H4 (cell line): ENCODE measurements around the gene USH2A. TPM values are rescaled to one million over a fixed set of nuclear protein-coding genes. Genes with fewer than 3 reads are reported as not detected.

ENCODE experiments used
- DNase-seq: peaks from one replicate; pipeline ENCODE4 v3.0.0-alpha.2; 2015; ENCODE audit warnings: low spot score
- total RNA-seq: library from RNA; depleted of rRNA; stranded (reverse); fragments of >200 nt; shearing (Covaris generic); gene quantifications from 2 replicates; pipeline ENCODE4 v1.2.3, GENCODE V29; 2014

USH2A gene
- total RNA-seq, 1 experiment from 2014 or later = 0.04 TPM

DNA sequence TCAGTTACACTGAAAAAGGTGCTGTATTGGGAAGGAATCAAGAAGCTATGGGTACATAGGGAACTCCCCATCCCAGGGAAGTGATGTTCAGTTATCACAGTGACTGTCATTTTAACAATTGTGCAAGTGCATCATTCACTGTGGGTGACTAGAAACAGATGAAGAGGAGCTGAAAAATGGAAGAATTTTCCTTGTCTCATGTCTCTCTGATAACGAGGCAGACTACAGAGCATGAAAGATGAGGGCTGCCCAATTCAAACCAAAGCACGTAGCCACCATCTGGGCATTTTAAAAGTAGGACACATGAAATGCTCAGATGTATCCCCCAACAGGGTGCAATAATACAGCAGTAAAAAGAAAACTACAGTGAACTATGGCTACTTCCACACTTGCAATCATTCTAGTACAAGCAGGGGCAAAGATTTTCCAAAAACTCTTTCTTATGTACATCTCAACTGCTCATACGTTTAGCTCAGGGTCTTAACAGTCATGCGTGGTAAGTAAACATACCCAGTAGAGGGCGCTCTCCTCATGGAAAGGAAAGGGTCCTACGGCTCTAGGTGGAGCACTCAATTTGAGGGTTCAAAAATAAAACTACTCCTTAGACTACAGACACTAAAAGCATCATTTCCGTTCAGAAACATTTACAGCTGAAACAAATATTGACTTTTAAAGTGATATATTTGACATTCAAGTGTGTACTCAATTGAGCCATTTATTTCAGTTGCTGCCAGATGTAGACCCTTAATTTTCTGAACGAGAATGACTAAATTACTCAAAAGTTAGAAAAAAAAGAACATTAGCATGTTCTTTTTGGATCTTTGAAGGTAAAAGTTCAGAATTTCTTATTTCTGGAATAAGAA, 713.0 kb downstream of the USH2A start:
- peak; percentile 63 for DNase-seq

DNA sequence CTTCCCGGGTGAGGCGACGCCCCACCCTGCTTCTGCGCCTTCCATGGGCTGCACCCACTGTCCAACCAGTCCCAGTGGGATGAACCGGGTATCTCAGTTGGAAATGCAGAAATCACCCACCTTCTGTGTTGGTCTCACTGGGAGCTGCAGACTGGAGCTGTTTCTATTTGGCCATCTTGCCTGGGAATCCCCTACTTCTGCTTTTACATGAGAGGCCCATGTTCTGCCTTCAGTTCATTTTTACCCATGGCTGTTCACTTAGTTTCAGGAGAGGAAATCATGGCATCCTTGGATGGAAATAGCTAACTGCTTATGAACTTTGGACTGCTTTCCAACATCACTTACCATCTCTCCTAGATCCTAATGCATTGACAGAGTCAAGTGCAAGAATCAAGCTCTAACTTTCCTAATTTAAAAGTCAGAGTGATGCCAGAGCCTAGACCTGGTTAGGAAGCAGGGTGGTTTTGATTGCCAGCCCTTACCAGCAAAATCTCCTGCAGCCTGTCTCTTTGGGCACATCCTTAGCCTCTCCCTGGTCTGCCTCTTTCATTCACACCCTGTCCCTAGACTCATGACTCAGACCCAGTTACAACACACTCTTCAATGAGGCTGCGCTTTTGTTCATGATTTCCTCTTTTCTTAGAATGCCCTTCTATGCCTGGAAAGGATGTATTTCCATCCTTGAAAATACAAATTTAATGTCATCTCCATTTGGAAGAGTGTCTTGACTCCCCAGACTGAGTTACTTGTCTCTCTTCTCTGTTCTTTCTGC, 719.0 kb downstream of the USH2A start:
- DNase-seq = no peak

- no peak for DNase-seq
These were observed 741.0 kb downstream of the USH2A start for GRCh38 chr1:215682232-215682631.

GRCh38 chr1:215681041-215681440, 742.2 kb downstream of the USH2A start:
- DNase-seq = no peak

GRCh38 chr1:215679231-215679630, 744.0 kb downstream of the USH2A start:
- no peak for DNase-seq

GRCh38 chr1:215677112-215677511, 746.1 kb downstream of the USH2A start:
- no peak for DNase-seq

DNA sequence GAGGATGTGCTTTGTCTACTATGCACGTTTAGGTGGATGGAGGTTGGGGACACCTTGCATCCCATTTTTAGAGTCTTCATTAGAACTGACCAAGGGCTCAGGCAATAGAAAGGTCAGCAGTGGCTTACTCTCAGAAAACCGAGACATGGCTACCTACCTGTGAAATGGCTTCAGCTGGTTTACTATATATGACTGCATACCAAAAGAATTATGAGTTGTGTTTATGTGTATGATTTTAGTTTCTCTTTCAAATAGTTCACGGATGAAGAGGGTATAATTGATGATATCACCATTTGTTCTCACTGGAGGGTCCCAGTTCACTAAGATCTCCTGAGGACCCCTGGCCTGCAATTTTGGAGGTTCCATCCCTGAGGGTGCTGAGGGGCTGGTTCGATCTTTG, 749.3 kb downstream of the USH2A start:
- no peak for DNase-seq

DNA sequence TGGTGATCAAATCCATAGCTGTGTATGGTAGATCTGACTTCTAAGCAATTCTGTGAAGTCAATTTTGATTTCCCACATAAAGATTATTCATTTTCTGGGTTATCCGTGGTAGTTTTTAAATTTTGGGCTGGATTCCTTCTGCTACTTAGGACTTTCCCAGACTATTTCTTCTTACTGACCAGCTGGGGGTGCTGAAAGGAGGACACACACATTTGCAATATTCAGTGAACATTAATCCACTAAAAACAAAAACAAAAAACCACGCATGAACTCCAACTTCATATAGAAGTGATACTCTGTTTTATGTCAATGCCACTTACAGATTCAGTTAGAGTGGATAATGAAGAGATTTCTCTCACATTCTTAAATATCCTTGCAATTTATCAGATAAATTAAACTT, 750.8 kb downstream of the USH2A start:
- DNase-seq = no peak

DNA sequence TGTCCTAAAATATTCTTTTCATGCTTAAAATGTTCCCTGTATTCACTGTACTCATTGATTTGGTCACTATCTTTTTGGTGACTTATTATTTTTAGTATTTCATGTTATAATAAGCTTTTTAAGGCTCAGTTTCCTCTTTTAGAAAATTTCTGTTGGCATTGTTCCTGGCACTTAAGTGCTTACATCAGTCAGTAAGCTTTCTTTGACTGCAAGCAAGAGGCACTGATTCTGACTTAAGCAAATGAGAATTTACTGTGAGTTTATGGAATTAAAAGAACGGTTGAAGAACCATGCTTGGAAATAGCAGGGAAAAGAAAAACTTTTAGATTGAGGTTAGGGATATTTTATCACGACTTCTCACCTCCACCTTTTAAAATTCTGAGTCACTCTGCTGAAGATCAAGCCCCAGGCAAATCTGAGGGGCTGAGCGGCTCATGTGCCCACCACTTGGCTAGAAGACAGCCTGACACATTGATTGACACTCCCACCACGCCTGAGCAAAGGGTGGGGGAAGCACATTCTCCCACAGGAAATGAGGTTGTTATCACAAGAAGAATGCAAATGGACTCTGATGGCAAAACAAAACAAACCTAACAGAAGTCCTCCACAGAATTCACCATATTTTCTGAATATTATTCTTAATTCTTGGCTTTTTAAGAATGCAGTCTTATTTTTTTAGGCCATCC, 753.3 kb downstream of the USH2A start:
- DNase-seq = no peak

DNA sequence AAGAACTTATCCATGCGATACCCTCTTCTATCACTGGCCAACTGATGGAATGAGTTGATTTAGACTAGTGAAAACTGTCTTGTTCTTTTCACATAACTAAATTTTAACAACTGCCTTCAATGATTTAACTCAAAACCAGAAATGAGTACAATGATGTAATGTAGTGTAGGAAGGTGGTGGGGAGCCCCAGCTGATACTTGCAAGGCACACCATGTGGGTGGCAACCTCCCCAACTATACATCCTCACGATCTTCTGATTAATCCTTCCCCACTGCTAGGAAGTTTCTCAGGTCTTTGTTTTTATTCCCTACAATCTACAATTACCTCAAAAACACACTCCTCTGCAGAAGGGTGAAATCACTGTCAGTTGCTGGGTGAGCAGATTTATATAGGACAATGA, 755.5 kb downstream of the USH2A start:
- DNase-seq = no peak

DNA sequence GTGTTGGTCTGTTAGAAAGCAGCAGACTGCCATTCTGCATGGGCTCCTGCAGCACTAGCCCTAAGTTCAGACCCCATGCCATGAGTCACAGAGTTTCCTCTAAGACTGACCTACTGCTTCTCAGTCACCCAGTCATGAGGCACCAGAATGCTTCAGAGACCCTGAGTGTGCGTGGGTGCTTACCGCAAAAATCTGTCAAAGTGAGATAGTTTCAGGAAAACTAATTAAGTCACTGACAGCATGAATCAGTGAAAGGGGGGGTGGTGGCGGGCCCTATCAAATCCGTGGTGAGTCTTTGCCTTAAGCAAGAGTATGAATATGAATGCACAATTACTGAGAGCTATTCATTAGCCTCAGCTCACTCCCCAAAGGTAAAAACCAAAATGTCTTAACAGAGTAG, 758.0 kb downstream of the USH2A start:
- DNase-seq = peak; percentile 10

- DNase-seq = no peak
These were observed 762.2 kb downstream of the USH2A start for GRCh38 chr1:215661033-215661432.

- DNase-seq = no peak
These were observed 763.0 kb downstream of the USH2A start for GRCh38 chr1:215660259-215660658.

DNA sequence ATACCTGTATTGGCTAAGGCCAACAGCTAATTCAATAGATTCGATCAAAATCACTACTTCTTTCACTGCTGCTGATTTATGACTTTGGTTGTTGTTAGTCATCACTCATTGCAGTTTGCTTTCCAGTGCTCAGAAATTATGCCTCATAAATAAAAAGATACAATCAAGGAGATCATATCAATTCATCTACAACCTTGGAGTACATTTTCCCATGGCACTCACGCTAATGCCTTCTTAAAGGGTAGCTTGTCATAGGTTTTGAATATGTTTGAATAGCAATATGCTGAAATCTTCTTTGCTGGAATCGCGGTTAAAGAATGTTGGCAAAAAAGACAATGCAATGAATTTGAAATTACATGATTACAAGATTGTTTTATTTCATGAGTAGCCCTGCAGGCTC, 766.2 kb downstream of the USH2A start:
- DNase-seq = no peak

- no peak for DNase-seq
These were observed 770.9 kb downstream of the USH2A start for GRCh38 chr1:215652371-215652770.

DNA sequence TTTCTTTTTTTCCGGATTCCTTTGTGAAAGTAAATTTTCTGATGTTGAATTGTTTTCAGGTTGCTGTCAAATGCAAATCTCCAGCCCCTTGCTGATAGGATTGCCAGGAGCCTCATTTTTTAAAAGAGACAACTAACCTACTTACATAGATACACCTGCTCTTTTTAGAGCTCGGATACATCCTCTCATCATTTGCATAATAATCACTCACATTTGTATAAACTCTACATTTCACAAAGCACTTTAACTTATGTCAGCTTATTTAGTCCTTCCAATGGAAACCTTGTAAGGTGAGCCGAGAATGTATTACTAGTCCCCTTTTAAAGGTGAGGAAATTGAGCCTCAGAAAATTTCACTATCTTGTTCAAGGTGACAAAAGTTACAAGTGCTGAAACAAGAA, 771.4 kb downstream of the USH2A start:
- no peak for DNase-seq

- no peak for DNase-seq
These were observed 772.6 kb downstream of the USH2A start for GRCh38 chr1:215650446-215651149.

- DNase-seq = no peak
These were observed 774.3 kb downstream of the USH2A start for GRCh38 chr1:215648957-215649356.

- DNase-seq = no peak
These were observed 775.5 kb downstream of the USH2A start for GRCh38 chr1:215647738-215648137.

GRCh38 chr1:215645861-215646260, 777.4 kb downstream of the USH2A start:
- no peak for DNase-seq

- no peak for DNase-seq
These were observed 778.1 kb downstream of the USH2A start for GRCh38 chr1:215645182-215645581.
